Cerebellar cortex (tissue), 1 donor: ENCODE data around the gene TXNDC11.

Experiments
- DNase-seq: peaks from one replicate; pipeline ENCODE4 v3.0.0-alpha.2; 2015; ENCODE audit warnings: low spot score

Gene TXNDC11

GRCh38 chr16:11675561-11676511 lies 66.8 kb downstream of the TXNDC11 start:
- DNase-seq: peak; percentile 80

DNA sequence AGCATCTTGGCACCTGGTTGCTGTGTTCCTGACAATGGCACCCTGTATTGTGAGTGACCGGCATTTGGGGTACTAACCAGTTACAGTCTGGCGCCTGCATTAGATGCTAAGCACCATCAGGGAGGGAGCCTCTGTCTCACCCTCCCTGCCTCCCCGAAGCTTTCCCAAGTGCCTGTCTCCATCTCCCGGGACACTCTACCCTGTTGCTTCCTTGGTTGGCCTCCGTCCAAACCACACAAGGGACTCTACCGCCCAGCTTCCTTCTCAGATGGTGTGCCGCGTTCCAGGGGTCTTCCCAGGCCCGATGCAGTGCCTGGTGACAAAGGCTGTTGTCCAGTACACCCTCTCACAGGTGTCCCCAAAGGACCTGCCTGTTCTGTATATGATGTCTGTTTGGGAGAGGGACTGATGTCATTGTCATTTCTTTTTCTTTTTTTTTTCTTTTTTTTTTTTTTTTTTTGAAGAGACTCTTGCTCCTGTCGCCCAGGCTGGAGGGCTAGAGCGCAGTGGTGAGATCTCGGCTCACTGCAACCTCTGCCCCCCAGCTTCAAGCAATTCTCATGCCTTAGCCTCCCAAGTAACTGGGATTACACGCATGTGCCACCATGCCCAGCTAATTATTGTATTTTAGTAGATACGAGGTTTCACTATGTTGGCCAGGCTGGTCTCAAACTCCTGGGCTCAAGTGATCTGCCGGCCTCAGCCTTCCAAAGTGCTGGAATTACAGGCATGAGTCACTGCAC lies 67.7 kb downstream of the TXNDC11 start:
- DNase-seq: no peak

- no peak for DNase-seq
Measured at GRCh38 chr16:11674001-11674817, 68.4 kb downstream of the TXNDC11 start.

GRCh38 chr16:11673091-11674000 lies 69.3 kb downstream of the TXNDC11 start:
- DNase-seq: no peak

DNA sequence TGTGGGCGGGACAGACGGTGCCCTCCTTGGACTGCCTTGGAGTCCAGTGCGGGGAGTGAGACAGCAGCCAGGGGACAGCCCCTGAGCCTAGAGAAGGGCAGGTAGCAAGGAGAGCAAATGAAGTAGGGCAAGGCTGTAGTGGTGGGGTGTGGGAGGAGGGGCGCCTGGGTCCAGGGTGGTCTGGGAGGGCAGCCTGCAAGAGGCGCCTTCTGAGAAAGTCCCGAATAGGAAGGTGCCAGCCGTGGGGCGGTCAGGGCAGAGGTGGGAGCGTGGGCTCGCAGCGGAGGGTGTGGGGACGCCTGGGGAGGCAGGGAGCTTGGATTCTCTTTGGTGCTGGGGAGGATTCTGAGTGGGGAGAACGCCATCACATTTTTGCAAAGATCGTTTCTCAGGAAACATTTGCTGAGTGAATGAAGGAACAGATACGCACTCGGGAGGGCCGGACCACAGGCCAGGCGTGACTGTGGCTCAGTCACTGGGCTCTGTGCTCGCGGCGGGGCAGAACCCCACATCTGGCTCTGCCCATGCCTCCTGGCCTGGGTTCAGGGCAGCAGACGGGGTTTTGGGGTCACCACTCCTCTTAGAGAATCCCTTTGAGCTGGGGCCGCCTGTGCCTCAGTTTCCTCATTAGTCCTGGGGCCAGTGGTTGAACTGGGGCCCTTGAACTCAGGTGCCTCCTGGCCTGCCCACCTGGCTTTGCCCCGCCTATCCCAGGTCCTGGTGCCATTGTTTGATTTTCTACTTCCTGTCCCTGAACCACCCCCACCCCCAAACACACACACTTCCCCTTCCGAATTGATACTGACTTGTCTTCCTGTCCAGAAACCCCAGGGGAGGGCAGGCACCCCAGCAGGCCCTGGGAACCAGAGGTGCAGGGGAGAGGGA lies 70.2 kb downstream of the TXNDC11 start:
- DNase-seq: no peak

- DNase-seq: no peak
Measured at GRCh38 chr16:11671676-11672075, 71.0 kb downstream of the TXNDC11 start.

- no peak for DNase-seq
Measured at GRCh38 chr16:11671271-11671670, 71.4 kb downstream of the TXNDC11 start.

GRCh38 chr16:11670171-11671131 lies 72.2 kb downstream of the TXNDC11 start:
- no peak for DNase-seq

GRCh38 chr16:11669380-11670146 lies 73.1 kb downstream of the TXNDC11 start:
- no peak for DNase-seq

GRCh38 chr16:11668623-11669379 lies 73.9 kb downstream of the TXNDC11 start:
- DNase-seq: no peak

GRCh38 chr16:11667824-11668622 lies 74.6 kb downstream of the TXNDC11 start, which contains the start of gene SNN:
Gene SNN, plus strand, starts transcription at chr16:11668455. Its CDS starts 7,605 bp downstream, at chr16:11676060.
- DNase-seq: peak; percentile 81

DNA sequence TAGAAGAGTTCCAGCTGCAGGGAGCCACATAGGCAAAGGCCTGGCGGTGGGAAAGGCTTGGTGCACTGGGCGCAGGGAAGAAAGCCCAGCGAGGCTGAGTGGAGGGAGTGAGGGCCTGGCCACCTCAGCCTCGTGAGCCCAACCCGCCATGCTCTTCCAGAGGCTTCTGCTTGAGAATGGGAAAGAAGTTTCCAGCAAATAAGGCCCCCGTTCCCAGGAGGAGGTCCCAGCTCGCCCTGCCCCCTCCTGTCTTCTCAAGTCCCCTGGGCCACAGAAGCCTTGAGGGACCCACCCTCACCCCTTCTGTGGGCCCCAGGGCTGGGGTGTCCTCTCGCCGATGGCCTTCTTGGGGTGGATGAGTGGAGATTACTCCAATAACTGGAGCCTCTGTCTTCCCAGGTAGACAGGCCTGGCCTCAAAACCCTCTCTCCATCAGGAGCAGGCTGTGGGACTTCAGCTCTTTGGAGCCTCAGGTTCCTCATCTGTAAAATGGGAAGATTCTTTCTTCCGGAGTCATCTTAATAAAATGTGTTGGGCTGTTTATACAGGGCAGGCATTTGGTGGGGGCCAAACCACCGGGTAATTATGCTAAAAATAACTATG lies 75.3 kb downstream of the TXNDC11 start:
- DNase-seq: no peak

DNA sequence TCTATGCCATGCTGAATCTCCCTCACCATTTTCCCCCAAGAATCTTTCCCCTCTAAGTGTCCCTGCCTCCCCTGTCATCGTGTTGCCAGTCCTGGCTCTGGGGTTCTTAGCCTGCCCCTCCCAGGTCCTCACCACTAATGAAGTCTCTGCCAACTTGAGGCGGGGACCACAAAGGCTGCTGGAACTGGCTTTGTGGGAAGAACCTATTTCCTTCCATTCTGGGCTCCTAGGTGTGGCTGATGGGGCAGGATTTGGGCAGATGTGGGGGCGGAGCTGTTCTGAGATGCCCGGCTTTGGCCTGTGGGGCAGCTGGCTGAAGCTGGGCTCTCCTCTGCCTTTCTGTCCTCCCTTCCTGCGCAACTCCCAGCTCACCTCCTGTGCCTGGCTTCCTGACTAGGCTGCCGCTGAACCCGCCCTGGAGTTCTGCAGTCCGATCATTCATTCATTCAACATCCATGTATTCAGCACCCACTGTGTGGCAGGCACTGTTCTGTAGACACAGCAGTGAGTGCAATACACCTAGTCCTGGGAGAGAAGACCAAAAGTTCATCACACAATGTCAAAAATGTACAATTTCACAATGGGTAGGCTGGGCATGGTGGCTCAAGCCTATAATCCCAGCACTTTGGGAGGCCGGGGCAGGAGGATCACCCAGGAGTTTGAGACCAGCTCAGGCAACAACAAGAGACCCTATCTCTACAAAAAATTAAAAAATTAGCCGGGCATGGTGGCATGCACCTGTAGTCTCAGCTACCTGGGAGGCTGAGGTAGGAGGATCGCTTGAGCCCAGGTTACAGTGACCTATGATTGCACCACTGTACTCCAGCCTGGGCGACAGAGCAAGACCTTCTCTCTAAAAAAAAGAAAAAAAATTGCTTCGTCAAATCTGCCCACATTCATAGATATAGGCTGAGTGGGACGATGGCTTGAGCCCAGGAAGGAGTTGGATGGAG lies 76.3 kb downstream of the TXNDC11 start:
- no peak for DNase-seq

DNA sequence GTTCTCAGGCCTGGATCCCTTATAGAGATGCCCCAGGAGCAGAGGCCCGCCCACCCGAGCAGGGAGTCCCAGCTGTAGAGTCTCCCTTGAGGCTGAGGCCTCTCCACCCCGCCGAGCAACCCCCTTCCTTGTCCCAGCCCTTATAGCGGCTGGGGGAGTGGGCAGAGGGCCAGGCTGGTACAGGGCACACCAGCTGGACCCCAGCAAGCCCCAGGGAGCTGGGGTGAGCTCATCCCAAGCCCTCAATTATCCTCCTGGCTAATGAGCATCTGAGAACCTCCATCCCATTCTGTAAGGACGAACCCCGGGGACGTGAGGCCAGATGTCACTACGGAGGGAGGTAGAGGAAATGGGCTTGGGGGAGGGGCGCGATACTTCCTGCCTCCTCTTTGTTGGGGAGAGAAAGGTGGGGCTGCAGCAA lies 77.6 kb downstream of the TXNDC11 start:
- DNase-seq: no peak

- no peak for DNase-seq
Measured at GRCh38 chr16:11662582-11662981, 80.1 kb downstream of the TXNDC11 start.
